Measurements from ENCODE around the gene CIC. TPM values are rescaled to one million over a fixed set of nuclear protein-coding genes. Genes with fewer than 3 reads are reported as not detected.
A peak's percentile ranks its signal among the peaks of the same experiment; 100 is the strongest.

Gene CIC
- total and polyA plus RNA-seq, 2 of the 13 experiments (the other 11 are each of a cell fraction or from before 2014, with no cell fraction given), result 5.9 to 8.0 TPM

DNA sequence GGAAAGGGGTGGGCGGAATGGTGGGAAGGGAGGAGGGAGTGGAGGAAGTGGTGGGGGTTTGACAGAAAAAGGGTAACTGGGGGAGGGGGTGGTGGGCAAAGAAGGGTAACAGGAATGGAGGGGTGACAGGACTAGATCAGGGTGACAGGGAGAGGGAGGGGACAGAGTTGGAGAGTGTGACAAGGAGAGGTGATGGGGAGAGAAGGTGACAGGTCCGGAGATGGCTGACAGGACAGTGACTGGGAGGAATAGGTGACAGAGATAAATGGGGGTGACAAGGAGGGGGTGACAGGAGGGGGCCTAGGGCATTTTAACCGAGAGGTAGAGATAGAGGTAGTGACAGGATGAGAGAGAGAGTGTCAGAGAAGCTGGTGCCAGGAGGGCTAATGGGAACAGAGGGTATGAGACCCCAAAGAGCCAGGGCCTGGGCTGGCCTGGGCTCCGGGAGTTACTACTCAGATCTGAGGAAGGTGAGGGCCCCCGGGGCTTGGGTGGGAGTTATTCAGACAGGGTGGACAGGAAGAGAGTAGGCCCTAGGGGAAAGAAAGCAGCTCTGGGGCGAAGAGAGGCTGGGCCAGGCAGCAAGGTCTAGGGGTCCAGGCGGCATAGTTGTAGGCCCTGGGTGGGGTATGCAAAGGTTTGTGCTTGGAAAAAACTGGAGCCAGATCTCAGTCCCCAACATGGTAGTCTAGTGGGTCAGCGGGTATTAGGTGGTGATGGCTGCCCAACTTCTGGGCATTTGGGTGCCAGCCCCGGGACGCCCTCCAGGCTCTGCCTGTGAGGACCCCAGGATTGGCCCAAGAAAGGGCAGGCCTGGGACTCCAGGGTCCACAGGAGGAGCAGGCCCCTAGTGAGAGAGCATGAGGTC is 660 bp downstream of the CIC start (continued):
- no peak for TF ChIP-seq ZNF34 (CRISPR knock-in tag; IDR thresholded peaks at IDR 0.05; ENCODE audit: borderline replicate concordance)
- no peak for TF ChIP-seq MAZ (IDR thresholded peaks at IDR 0.05; ENCODE audit: borderline replicate concordance, low read depth, low read length)
- no peak for TF ChIP-seq MAZ (CRISPR knock-in tag; IDR thresholded peaks at IDR 0.05; ENCODE audit: low read depth)
- TF ChIP-seq ZNF605 (CRISPR knock-in tag; IDR thresholded peaks at IDR 0.05), result no peak

DNA sequence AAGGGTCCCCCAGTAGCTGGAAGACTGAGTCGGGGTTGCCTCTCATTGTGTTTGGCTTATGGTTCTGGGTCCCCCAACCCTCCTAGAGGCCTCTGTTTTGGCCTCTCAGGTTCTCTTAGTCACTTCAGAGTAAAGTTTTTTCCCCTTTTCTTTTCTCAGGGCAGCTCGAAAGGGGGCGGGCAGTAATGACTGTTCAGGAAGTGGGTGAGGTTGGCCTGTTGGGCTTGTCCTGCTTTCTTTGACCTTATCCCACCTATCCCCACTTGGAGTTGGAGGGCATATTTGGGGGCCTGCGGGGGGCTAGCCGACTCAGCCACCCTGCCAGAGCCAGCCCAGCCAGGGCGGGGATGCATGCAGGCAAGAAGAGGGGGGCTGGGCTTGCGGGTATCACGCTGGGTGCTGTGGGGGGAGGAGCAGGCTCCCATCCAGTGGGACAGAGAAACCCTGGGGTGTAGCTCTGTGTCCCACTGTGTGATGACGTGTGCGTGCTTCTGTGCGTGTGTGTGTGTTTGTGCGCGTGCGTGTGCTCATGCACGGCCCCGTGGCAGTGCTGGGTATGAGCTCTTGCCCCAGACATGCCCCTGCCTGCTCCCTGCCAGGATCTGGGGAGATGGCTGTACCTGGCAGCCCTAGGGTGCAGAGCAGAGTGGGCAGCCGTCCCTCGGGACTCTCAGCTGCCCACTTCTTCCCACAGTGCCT is 1.4 kb downstream of the CIC start:
- BruUV-seq (replicated peaks), result no TSS peak
- 0 out of 2 replicates have a peak, but pooled peaks have one; percentile 17 for TF ChIP-seq ZNF160 (CRISPR knock-in tag; IDR thresholded peaks at IDR 0.05)
- TF ChIP-seq, protein P1, sequence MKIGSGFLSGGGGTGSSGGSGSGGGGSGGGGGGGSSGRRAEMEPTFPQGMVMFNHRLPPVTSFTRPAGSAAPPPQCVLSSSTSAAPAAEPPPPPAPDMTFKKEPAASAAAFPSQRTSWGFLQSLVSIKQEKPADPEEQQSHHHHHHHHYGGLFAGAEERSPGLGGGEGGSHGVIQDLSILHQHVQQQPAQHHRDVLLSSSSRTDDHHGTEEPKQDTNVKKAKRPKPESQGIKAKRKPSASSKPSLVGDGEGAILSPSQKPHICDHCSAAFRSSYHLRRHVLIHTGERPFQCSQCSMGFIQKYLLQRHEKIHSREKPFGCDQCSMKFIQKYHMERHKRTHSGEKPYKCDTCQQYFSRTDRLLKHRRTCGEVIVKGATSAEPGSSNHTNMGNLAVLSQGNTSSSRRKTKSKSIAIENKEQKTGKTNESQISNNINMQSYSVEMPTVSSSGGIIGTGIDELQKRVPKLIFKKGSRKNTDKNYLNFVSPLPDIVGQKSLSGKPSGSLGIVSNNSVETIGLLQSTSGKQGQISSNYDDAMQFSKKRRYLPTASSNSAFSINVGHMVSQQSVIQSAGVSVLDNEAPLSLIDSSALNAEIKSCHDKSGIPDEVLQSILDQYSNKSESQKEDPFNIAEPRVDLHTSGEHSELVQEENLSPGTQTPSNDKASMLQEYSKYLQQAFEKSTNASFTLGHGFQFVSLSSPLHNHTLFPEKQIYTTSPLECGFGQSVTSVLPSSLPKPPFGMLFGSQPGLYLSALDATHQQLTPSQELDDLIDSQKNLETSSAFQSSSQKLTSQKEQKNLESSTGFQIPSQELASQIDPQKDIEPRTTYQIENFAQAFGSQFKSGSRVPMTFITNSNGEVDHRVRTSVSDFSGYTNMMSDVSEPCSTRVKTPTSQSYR (CRISPR knock-in tag; IDR thresholded peaks at IDR 0.05; ENCODE audit: borderline replicate concordance), result peak; percentile 60; the same call in 1 of the 2 replicates
- TF ChIP-seq THAP11 (CRISPR knock-in tag; IDR thresholded peaks at IDR 0.05), result no peak
- peak; percentile 86 for TF ChIP-seq HNRNPL (IDR thresholded peaks at IDR 0.05; ENCODE audit: low read depth, low read length)
- 0 out of 2 replicates have a peak, but pooled peaks have one; percentile 8 for TF ChIP-seq POLR2AphosphoS5 (IDR thresholded peaks at IDR 0.05; ENCODE audit: low read depth, low read length)
- 0 out of 2 replicates have a peak, but pooled peaks have one; percentile 34 for TF ChIP-seq NRL (CRISPR knock-in tag; IDR thresholded peaks at IDR 0.05; ENCODE audit: borderline replicate concordance)
- 0 out of 2 replicates have a peak, but pooled peaks have one; percentile 22 for TF ChIP-seq ZNF225 (CRISPR knock-in tag; IDR thresholded peaks at IDR 0.05)
- peak; percentile 6; the same call in 1 of the 2 replicates for TF ChIP-seq ZFY (CRISPR knock-in tag; IDR thresholded peaks at IDR 0.05)
- 0 out of 2 replicates have a peak, but pooled peaks have one; percentile 17 for TF ChIP-seq TARDBP (CRISPR knock-in tag; IDR thresholded peaks at IDR 0.05)
- TF ChIP-seq, protein P2, sequence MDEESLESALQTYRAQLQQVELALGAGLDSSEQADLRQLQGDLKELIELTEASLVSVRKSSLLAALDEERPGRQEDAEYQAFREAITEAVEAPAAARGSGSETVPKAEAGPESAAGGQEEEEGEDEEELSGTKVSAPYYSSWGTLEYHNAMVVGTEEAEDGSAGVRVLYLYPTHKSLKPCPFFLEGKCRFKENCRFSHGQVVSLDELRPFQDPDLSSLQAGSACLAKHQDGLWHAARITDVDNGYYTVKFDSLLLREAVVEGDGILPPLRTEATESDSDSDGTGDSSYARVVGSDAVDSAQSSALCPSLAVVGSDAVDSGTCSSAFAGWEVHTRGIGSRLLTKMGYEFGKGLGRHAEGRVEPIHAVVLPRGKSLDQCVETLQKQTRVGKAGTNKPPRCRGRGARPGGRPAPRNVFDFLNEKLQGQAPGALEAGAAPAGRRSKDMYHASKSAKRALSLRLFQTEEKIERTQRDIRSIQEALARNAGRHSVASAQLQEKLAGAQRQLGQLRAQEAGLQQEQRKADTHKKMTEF (CRISPR knock-in tag; IDR thresholded peaks at IDR 0.05), result peak; percentile 9; the same call in 1 of the 2 replicates
- TF ChIP-seq, protein P3, sequence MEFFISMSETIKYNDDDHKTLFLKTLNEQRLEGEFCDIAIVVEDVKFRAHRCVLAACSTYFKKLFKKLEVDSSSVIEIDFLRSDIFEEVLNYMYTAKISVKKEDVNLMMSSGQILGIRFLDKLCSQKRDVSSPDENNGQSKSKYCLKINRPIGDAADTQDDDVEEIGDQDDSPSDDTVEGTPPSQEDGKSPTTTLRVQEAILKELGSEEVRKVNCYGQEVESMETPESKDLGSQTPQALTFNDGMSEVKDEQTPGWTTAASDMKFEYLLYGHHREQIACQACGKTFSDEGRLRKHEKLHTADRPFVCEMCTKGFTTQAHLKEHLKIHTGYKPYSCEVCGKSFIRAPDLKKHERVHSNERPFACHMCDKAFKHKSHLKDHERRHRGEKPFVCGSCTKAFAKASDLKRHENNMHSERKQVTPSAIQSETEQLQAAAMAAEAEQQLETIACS (CRISPR knock-in tag; IDR thresholded peaks at IDR 0.05), result peak; percentile 64; the same call in 1 of the 2 replicates

More for the DNA sequence above, 1.4 kb downstream of the CIC start:
- Histone ChIP-seq H3K9me3 (ENCODE audit: low read length) (no peaks in the 10 kb centered on the region), H3K4me3 (replicated peaks in 1 of 3; ENCODE audit: insufficient read depth in 1 of 3, low read depth in 2 of 3, low read length in 3 of 3) (peak overlapping the region; percentile 73 to 81 (median 75)), H3K27ac (ENCODE audit: extremely low read length, insufficient read depth, low read length) (peak overlapping the region; percentile 76), H3K36me3 (replicated peaks in 1 of 2; ENCODE audit: control insufficient read depth in 1 of 2, insufficient read depth in 2 of 2, low read length in 2 of 2) (peaks cover 5 to 21% of the 10 kb centered on the region in 2 experiments; a peak in 3 of 5 replicates), H3K9ac (ENCODE audit: insufficient read depth, low read depth, low read length) (peak overlapping the region; percentile 90), H2AFZ (ENCODE audit: low read length) (no peak overlapping the region), H4K20me1 (ENCODE audit: insufficient read depth, low read length) (no peaks in the 10 kb centered on the region), H3K4me2 (ENCODE audit: low read depth, low read length) (peak overlapping the region; percentile 96), H3K27me3 (ENCODE audit: control insufficient read depth in 1 of 2, insufficient read depth in 2 of 2, low read length in 2 of 2) (no peaks in the 10 kb centered on the region; a peak in 1 of 5 replicates), H3K4me1 (ENCODE audit: insufficient read depth, low read length) (peaks cover 29% of the 10 kb centered on the region), H3K79me2 (ENCODE audit: insufficient read depth, low read length) (peaks cover 19% of the 10 kb centered on the region)
- peak; percentile 12 for FAIRE-seq
- DNase-seq (ENCODE audit: low spot score), result no peak
- POLR2A ChIA-PET, result interaction anchor here (0.6 to 3.2 kb wide), 6 partner anchors 10 to 27 kb away, joined by 3 to 44 read pairs (median 3); no protein-coding TSS in a partner anchor
- no peak for ATAC-seq
- WGBS (ENCODE audit: low lambda C conversion rate), result 33% methylated on average over 12 of the region's 18 CpGs
- intact Hi-C loops (cut with micrococcal nuclease; ENCODE audit: unreplicated experiment), result no loop called here
- in situ Hi-C loops (cut with HindIII; ENCODE audit: extremely low pct_ligation_motif_present, low pct_unique_long_range_greater_than_20kb), result no loop called here
- CTCF ChIA-PET (ENCODE audit: low intra/inter-chr PET ratio, low total read pairs), result interaction anchor here (1.1 kb wide), 1 partner anchor 10 kb away, joined by 3 read pairs; no protein-coding TSS in a partner anchor
